ENCODE results near the gene LRRC7.

LRRC7 gene

DNA sequence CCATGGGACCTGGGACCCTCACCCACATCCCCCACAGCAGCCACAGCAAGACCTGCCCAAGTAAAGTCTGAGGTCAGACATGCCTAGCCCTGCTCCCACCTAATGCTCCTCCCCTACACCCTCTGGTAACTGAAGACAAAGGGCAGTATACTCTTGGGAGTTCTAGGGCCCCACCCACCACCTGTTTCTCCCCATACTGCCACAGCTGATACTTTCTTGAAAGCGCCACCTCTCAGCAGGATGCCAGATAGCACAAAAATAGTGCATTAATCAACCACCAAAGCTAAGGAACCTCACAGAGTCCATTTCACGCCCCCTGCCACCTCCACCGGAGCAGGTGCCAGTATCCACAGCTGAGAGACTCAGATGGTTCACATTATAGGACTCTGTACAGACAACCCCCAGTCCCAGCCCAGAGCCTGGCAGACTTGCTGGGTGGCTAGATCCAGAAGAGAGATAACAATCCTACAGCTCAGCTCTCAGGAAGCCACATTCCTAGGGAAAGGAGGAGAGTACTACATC lies 399.6 kb downstream of the LRRC7 start:
- DNase-seq (ENCODE audit: low read depth in 2 of 2): no peak

DNA sequence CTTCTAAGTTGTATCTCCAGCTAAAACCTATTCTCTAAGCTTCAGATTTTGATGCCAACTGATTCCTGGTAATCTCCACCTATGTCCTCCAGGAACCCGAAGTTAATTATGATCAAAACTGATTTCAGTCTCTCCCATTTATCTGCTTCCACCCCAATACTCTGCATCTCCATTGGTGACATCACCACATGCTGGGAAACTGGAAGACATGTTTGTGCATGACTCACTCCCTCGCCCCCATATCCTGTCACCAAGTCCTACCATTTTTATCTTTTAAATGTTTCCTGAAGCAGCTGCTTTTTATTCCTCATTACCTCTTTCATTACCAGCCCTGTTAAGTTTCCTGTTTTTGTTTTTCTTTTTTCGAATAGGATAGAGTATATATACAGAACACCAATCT lies 409.2 kb downstream of the LRRC7 start:
- DNase-seq (ENCODE audit: low read depth in 2 of 2): no peak

DNA sequence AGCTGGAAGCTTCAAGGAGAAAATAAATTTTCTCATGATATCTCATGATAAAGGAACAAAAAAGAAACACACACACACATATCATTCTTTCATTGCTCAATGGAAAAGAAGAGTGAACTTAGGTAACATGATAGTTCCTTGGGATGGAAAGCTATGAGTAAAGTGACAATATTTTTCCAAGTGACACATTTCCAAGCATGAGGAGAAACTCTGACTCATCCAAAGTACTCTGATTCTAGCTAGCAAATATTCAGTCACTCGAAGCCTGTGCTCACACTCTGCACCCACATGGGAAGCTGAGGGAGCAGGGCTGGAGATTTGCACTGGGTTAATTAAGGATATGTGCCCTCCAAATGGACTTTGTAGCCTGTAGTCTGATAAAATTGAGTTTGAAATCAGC lies 415.3 kb downstream of the LRRC7 start:
- DNase-seq (ENCODE audit: low read depth in 2 of 2): no peak

DNA sequence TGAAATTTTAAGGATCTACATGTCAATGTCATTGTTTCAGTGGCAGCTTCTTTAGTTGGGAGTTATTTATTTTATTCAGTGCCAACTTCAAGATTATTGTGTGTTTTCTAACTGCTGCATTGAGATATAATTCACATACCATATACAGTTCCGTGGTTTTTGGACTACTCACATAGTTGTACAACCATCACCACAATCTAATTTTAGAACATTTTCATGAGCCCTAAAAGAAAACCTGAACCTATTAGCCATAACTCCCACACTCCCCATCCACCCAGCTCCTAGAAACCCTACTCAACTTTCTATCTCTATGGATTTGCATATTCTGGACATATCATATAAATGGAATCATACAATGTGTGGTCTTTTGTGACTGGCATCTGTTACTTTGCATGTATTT lies 417.7 kb downstream of the LRRC7 start:
- DNase-seq (ENCODE audit: low read depth in 2 of 2): no peak

DNA sequence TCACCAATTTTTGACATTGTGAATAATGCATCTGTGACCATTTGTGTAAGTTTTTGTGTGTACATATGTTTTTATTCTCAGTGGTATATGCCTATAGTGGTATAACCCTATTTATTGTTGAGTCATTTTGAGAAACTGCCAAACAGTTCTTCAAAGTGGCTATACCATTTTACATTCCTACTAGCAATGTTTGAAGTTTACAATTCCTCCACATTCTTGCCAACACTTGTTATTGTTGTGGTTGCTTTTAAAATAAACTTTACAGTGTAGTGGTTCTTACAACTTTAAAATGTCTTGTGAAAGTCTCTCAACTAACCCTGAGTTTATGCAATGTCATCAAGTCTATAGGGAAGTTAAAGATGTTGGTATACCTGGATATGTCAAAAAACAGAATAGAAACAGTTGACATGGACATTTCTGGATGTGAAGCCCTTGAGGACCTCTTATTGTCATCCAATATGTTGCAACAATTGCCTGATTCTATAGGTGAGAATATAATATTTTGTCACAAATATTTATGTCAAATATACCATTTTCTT lies 418.2 kb downstream of the LRRC7 start:
- no peak for DNase-seq (ENCODE audit: low read depth in 2 of 2)

DNA sequence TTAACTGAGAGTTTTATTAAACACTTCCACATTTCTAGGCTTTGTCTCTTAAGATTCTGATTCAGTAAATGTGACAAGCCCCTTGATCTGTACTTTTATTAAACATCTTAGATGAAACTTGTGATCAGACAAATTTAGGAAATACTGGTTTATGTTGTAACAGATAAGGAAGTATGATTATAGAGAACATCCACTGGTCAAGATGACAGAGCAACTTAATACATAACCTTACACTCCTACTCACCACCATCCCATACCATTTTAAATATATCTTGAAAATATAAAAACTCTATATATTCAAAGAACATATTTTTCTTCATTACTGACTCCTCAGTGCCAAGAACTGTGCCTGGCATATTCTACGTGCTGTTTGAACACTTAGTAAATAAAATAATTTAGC lies 420.2 kb downstream of the LRRC7 start:
- DNase-seq (ENCODE audit: low read depth in 2 of 2): no peak

DNA sequence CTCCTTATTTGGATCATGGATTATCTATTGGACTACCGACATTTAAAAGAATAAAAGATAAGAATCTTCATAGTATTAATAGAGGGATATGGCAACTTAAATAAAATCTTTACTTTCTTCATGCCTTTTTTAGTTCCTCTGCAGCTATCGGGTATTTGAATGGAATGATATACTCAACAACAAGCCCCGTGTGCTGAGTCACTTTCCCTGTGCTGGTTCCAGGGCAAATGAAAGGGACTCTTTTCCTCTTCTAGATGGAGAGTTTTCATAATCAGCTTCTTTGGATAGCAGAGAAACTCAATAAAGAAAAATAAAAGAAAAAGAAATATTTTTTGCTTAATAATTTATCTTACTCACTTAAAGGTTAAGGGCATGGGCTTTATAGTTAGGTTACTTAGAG lies 423.9 kb downstream of the LRRC7 start:
- no peak for DNase-seq (ENCODE audit: low read depth in 2 of 2)

DNA sequence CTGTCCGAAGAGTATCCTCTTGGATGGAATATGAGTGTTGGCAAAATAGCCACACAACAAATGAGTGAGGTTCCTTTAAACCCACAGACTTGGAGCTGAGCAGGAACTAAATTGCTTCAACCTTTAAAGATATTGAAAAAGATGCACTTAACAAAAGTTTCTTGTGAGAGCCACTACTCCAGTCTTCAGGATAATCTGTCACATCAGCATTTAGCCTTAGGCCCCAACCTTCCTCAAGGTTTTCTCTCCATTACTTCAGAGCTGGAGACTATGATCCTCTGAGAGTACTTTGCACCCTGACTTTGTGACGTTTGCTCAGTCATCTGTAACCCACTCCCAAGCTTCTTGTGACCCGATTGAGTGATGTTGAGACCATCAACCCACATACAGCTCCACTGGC lies 424.9 kb downstream of the LRRC7 start:
- no peak for DNase-seq (ENCODE audit: low read depth in 2 of 2)

DNA sequence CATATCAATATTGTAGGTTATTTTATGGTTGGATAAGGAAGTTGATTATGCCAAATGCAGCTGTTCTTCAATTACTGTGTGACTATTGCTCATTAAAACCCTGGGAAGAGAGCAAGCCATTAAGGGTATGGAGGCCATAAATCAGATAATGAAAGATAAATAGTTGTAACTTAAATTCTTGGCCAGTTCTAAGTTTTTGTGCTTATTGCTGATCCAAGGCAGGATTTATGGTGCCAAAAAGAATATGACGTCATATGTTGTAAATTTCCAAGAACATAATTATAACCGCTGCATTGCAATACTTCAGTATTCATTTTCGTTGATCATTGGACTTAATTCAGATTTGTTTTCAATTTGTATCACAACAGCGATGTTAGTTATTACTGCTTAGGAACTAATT lies 426.1 kb downstream of the LRRC7 start:
- DNase-seq (ENCODE audit: low read depth in 2 of 2): no peak

DNA sequence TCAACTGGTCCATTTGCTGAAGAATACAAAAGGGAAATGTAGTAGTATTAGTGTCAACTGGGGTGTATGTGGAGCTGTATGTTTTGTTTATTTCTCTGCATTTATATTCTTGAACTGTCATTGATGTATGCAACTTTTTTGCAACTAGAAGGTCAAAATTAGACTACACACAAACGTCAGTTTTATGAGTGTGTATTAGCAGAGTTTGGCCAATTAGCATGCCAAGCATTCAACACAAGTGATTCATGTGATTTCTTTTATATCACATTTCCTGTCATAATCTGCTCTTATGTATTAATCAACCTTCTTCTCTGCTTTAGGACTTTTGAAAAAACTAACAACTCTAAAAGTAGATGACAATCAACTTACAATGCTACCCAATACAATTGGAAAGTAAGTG lies 426.5 kb downstream of the LRRC7 start:
- no peak for DNase-seq (ENCODE audit: low read depth in 2 of 2)

DNA sequence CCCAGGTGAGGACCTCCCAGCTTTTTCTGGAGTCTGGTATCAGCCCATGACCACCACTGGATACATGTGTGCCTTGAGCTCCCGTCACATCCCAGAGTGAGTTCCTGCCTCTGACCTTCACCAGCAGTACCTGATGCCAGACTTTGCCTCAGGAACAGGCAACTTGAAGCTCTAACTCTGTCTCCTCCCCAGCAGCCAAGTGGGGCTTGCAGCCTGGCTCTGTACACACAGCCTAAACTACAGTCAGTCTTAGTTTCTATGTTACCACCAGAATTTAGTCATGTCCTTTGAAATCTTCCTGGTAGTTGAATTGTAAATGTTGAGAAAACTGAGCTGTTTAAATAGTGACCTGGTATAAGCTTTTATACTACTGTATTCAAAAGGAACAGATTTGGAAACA lies 431.1 kb downstream of the LRRC7 start:
- DNase-seq (ENCODE audit: low read depth in 2 of 2): no peak

DNA sequence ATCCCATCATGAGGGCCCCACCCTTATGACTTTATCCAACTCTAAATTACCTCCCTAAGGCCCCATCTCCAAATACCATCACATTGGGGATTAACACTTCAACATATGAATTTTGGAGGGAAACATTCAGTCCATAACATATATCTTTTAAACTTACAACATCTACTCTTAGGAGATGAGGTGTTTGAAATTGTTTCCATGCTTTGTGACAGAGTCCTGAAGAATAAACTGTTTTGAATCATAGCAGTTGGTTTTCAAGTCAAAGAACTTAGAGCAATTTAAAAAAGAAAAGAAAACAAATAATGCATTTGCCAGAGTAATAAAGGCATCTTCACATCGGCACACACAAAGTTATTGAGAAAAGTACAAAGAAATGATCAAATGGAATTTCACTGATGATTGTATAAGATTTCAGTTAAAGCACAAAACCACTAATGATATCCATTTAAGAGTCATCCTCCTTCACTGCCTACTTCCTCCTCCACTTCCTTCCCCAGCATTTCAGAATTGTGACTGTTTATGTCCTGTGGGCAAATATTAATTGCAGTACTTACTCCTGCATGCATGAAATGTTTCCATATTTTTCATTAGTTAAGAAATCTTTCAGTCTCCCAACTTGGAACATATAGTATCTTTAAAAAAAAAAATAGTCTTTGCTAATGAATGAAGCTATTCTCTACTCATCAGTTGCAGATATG lies 435.6 kb downstream of the LRRC7 start:
- DNase-seq (ENCODE audit: low read depth in 2 of 2): no peak

DNA sequence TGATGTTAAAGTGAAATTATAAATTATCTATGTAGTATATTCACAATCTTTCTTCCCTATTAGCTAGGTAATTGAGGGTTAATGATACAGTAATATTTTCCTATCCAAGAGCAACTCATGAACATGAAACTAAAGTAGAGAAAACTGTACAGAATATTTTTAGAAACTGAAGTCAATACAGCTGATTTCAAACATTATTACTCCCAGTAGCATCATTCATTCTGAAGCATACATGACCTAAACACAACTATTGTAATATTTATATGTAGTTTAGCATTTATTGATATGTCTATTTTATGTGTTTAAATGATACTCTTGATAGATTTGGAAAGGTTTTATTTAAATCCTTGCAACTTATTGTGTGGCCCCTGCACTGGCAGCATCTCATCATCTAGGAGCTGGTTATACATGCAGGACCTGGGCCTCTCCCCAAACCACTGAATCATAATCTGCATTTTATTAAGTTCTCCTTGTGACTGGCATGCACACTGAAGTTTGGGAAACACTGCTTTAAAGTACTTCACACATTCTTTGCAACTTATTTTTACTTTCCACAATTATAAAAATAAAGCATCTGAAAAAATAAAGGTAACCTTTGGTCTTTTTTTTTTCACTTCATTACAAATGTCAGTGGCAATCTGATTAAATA lies 437.8 kb downstream of the LRRC7 start:
- no peak for DNase-seq (ENCODE audit: low read depth in 2 of 2)

DNA sequence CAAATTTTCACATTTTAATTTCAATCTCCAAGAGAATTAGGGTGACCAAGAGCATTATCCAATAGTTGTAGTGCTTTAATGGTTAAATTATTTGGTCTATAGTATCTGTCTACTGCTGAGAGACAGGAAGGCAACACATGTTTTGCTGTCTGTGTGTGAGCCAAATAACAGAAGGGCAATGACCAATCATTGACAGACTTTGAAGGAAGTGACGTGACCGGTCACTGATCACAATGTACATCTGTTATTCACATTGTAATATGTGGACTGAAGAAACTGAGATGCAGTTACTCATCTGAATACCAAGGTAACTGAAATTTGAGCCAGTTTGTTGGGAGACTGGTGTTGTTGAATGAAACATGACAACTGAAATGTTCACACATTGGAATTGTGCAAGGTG lies 440.9 kb downstream of the LRRC7 start:
- no peak for DNase-seq (ENCODE audit: low read depth in 2 of 2)

DNA sequence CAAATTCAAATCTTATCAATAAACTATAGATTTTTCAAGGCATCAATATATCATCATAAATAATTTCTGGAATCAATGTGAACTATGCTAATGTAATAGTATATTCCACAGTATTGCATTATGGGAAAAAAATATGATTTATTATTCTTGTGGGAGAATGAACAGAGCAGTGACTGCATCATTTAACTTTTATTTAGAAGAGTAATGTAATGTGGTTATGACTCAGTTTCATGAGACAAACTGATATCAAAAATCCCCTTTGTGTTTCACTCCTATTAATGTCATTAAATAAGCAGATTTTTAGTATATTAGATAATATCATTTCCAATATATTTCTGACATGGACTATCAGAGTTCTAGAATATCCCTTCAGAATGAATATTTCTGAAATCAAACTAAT lies 450.0 kb downstream of the LRRC7 start:
- DNase-seq (ENCODE audit: low read depth in 2 of 2): no peak

DNA sequence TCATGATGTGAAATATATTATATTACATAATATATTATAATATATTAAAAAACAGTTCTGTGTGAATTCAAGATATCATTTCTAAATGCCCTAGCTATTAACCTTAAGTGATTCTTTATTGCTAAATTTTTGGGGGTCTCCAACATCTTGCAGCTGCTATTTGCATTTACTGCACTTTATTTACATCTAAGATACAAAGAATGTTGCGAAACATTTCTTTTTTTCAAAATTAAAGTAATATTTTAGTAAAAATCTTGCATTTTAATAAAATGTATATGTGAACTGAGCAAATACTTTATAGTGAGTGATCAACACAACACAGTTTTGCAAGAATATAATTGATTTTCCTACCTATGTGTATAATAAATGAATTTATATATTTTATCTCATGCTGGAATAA lies 456.6 kb downstream of the LRRC7 start:
- no peak for DNase-seq (ENCODE audit: low read depth in 2 of 2)

DNA sequence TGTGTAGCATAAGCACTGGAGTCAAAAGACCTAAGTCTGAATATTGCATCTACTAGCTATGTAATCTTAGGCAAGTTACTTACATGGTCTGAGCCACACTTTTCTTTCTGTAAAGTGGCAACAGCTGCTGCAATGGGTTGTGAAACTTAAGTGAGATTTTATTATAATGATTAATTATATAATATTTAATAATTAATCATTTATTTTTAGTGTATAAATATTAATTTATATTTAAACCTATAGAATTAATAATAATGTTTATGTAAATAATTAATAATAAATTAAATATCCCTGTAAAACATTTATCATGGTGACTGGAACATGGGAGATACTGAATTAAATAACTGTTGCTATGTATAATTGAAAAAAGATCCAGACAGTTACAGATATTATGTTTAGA lies 457.3 kb downstream of the LRRC7 start:
- no peak for DNase-seq (ENCODE audit: low read depth in 2 of 2)

DNA sequence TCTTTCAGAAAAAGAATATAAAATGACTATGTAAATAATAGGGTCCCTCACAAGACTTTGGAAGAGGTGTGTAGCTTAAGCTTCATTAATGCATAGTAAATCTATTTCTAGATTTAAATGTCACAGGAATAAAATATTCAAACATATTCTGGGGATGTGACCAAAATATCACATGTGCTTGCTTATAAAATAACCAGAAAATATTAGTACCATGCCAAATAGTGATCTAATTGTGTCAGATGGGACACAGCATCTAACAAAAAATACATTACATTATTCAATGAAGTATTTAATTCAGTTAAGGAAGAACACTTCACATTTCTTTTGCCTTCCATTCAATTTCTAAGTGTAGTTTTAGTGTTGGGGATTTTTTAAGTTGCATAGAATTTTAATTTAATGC lies 458.1 kb downstream of the LRRC7 start:
- no peak for DNase-seq (ENCODE audit: low read depth in 2 of 2)

DNA sequence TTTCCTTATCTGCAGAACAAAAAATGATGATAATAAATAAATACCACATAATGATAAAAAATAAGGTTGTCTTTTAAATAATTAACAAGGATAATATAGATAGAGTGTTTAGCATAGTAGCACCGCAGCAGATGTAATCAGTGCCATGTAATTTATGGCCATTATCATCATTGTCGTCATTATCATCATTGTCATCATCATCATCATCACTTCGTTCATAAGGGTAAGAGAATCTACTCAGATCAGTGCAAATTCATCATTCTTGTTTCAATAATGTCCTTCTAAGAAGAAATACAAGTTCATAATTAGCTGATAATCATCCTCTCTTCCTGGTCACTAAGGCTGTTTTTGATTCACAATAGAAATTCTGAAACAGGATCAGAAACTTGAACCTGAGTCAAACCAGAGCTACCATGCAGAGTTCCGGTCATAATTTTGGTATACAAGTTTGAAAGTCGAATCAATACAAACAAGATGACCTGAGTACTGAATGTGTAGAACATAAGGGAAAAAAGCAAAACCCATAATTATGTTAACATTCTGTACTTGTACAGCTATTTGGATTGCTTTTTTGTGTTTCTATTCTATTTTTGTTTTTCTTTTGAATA lies 465.6 kb downstream of the LRRC7 start:
- no peak for DNase-seq (ENCODE audit: low read depth in 2 of 2)

DNA sequence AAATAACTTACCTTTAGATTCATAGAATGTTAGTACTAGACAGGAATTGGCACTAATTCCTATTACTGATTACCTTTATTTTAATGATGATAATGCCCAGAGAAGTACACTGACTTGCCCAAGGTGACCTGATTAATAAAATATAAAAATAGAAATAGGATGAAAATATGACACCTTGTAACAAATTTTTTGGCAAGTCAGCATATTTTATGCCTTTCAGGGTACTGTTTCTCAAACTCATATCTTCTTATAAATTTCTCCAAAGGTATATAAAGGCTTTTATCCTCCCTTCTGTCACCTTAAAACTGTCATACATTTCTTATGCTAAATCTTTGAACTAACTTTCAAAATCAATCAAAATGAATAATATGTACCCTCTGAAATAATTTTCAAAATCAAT lies 466.2 kb downstream of the LRRC7 start:
- no peak for DNase-seq (ENCODE audit: low read depth in 2 of 2)

DNA sequence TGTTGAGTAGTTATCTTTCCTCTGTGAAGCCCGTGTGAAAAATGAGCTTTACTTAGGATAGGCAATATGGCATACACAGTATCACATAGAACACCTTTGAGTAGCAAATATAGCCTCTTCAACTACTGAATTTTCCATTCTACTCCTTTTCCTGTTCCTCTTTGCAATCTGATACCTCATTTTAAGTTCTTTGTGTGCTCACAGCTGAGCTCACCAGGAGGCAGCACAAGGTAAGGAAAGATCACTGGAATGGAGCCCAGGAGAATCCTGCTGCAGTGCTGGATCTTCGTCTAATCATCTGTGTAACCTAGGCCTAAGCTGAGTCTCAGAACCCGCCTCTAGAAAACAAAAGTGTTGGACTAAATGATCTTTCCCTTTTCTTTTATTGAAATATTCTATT lies 466.7 kb downstream of the LRRC7 start:
- no peak for DNase-seq (ENCODE audit: low read depth in 2 of 2)

DNA sequence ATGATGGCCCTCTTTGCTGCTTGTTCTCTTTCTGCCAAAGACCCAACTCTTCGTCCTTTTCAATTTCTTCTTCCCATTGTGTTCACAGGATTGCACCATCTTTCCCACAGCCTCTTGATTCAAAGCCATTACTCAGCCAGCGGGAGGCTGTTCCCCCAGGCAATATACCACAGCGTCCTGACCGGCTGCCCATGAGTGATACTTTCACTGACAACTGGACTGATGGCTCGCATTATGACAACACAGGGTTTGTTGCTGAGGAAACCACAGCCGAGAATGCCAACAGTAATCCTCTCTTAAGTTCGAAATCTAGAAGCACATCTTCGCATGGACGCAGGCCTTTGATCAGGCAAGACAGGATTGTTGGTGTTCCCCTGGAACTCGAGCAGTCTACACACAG lies 470.3 kb downstream of the LRRC7 start:
- DNase-seq (ENCODE audit: low read depth in 2 of 2): no peak

DNA sequence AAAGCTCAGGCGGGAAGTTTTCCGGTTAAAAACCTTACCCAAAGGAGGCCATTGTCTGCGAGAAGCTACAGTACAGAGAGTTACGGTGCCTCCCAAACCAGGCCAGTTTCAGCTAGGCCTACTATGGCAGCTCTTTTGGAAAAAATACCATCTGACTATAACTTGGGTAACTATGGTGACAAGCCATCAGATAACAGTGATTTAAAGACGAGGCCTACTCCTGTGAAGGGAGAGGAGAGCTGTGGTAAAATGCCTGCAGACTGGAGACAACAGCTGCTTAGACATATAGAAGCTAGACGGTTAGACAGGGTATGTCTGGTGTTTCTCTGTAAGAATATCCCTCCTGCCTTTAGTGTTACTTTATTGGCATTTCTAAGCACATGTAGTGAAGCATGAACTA lies 471.8 kb downstream of the LRRC7 start:
- DNase-seq (ENCODE audit: low read depth in 2 of 2): no peak

Measured in activated CD4-positive, alpha-beta T cell treated with anti-CD3 and anti-CD28 coated beads for 24 hours (primary cell).